ENCODE measurements around the gene CFH. TPM values are rescaled to one million over a fixed set of nuclear protein-coding genes. Genes with fewer than 3 reads are reported as not detected.

The CFH gene
- total RNA-seq, 1 experiment from 2014 or later, result not detected

DNA sequence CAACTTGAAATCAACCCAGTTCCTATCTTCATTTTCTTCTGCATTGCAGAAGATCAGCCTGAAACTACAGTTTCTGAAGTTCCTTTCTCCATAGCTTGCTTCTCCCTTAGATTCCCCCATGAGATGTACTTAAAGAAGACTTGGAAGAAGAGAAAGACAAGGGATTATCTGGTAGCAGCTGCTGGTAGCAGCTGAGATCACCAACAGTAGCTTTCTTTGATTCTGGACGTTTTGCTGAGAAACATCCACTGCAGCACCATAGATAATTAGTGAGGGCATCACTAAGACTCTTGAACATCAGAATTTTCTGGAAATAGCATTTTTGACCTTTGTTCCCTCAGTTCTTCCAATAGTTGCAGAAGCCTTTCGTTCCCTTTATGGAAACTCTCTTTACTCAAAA is 122.3 kb downstream of the CFH start:
- intact Hi-C loops (cut with micrococcal nuclease; ENCODE audit: unreplicated experiment), result no loop called here
- TF ChIP-seq, protein P1, sequence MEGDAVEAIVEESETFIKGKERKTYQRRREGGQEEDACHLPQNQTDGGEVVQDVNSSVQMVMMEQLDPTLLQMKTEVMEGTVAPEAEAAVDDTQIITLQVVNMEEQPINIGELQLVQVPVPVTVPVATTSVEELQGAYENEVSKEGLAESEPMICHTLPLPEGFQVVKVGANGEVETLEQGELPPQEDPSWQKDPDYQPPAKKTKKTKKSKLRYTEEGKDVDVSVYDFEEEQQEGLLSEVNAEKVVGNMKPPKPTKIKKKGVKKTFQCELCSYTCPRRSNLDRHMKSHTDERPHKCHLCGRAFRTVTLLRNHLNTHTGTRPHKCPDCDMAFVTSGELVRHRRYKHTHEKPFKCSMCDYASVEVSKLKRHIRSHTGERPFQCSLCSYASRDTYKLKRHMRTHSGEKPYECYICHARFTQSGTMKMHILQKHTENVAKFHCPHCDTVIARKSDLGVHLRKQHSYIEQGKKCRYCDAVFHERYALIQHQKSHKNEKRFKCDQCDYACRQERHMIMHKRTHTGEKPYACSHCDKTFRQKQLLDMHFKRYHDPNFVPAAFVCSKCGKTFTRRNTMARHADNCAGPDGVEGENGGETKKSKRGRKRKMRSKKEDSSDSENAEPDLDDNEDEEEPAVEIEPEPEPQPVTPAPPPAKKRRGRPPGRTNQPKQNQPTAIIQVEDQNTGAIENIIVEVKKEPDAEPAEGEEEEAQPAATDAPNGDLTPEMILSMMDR (IDR thresholded peaks at IDR 0.05; ENCODE audit: insufficient read depth in 1 of 2, low read depth in 1 of 2, low read length in 1 of 2, severe bottlenecking in 1 of 2, unreplicated experiment in 1 of 2), result no peak
- Histone ChIP-seq H3K4me3 (ENCODE audit: low read depth, low read length) (no peak overlapping the region), H3K27me3 (replicated peaks; ENCODE audit: control insufficient read depth, insufficient read depth, low read length) (no peaks in the 10 kb centered on the region), H3K4me1 (no peaks in the 10 kb centered on the region), H3K9me3 (no peaks in the 10 kb centered on the region), H3K36me3 (ENCODE audit: control insufficient read depth, insufficient read depth, low read length) (no peaks in the 10 kb centered on the region)
- no peaks in the 10 kb centered on the region for H3K4me1 Mint-ChIP-seq (ENCODE audit: low read depth, unreplicated experiment)
- no TSS peak for BruUV-seq (replicated peaks)
- H3K4me3 Mint-ChIP-seq (ENCODE audit: unreplicated experiment), result no peak overlapping the region
- no peaks in the 10 kb centered on the region for H3K9me3 Mint-ChIP-seq (ENCODE audit: unreplicated experiment)
- DNase-seq, result no peak
- CTCF ChIA-PET, result no interaction called here
- peaks cover 3% of the 10 kb centered on the region for H3K27me3 Mint-ChIP-seq (ENCODE audit: insufficient read depth, unreplicated experiment)
- H3K36me3 Mint-ChIP-seq (ENCODE audit: insufficient read depth, unreplicated experiment), result no peaks in the 10 kb centered on the region
- POLR2A ChIA-PET, result no interaction called here
- H3K27ac Mint-ChIP-seq (ENCODE audit: unreplicated experiment), result no peak overlapping the region

DNA sequence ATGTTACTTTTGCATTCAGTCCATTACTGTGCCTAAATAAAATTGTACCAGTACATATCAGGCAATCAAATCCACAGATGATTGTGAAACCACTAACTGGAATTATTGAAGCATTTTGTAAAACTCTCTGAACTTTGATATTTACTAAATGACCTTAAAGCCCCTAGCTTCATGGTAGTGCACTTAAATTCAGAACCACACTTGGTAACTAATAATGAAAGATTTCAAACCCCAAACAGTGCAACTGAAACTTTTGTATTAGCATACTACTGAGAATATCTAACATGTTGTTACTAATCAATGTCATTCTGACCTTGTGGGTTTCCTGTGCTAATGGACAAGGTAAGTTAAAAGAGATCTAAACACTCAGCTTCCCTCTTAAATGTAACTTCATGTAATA is 122.8 kb downstream of the CFH start, which contains the start of gene CFHR3:
TSS of gene CFHR3 (plus strand) at position 238 of the 400 bp plus-strand sequence. CDS start at position 285, 47 bp downstream.
- intact Hi-C loops (cut with micrococcal nuclease; ENCODE audit: unreplicated experiment), result no loop called here
- ChIA-PET POLR2A (no interaction called here), CTCF (no interaction called here)
- Mint-ChIP-seq H3K27ac (ENCODE audit: unreplicated experiment) (no peak within 1 kb of the TSS), H3K27me3 (ENCODE audit: insufficient read depth, unreplicated experiment) (peaks cover 3% of the 10 kb centered on the region), H3K36me3 (ENCODE audit: insufficient read depth, unreplicated experiment) (no peaks in the 10 kb centered on the region), H3K4me1 (ENCODE audit: low read depth, unreplicated experiment) (no peaks in the 10 kb centered on the region), H3K4me3 (ENCODE audit: unreplicated experiment) (no peak within 1 kb of the TSS), H3K9me3 (ENCODE audit: unreplicated experiment) (no peaks in the 10 kb centered on the region)
- Histone ChIP-seq H3K36me3 (ENCODE audit: control insufficient read depth, insufficient read depth, low read length) (no peaks in the 10 kb centered on the region), H3K9me3 (no peaks in the 10 kb centered on the region), H3K4me3 (ENCODE audit: low read depth, low read length) (no peak within 1 kb of the TSS), H3K27me3 (replicated peaks; ENCODE audit: control insufficient read depth, insufficient read depth, low read length) (no peaks in the 10 kb centered on the region), H3K4me1 (no peaks in the 10 kb centered on the region)
- TF ChIP-seq, protein P1 (IDR thresholded peaks at IDR 0.05; ENCODE audit: insufficient read depth in 1 of 2, low read depth in 1 of 2, low read length in 1 of 2, severe bottlenecking in 1 of 2, unreplicated experiment in 1 of 2), result no peak
- DNase-seq, result no peak
- no TSS peak for BruUV-seq (replicated peaks)

DNA sequence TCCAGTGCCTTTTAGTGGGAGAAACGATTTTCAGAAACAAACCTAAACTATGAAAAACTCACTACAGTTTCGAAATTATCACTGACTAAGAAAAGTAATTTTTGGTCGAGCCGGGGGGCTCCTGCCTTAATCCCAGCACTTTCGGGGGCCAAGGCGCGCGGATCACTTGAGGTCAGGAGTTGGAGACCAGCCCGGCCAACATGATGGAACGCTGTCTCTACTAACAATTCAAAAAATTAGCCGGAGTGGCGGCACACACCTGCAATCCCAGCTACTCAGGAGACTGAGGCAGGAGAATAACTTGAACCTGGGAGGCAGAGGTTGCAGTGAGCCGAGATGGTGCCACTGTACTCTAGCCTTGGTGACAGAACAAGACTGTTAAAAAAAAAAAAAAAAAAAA is 125.8 kb downstream of the CFH start:
- no peaks in the 10 kb centered on the region for H3K9me3 Mint-ChIP-seq (ENCODE audit: unreplicated experiment)

More for the DNA sequence above, 125.8 kb downstream of the CFH start:
- intact Hi-C loops (cut with micrococcal nuclease; ENCODE audit: unreplicated experiment), result no loop called here
- Histone ChIP-seq H3K27me3 (replicated peaks; ENCODE audit: control insufficient read depth, insufficient read depth, low read length) (no peaks in the 10 kb centered on the region), H3K36me3 (ENCODE audit: control insufficient read depth, insufficient read depth, low read length) (no peaks in the 10 kb centered on the region), H3K4me1 (no peaks in the 10 kb centered on the region), H3K4me3 (ENCODE audit: low read depth, low read length) (no peak overlapping the region), H3K9me3 (no peaks in the 10 kb centered on the region)
- no peak for DNase-seq
- no peaks in the 10 kb centered on the region for H3K27me3 Mint-ChIP-seq (ENCODE audit: insufficient read depth, unreplicated experiment)
- no peak overlapping the region for H3K4me3 Mint-ChIP-seq (ENCODE audit: unreplicated experiment)
- TF ChIP-seq, protein P1 (IDR thresholded peaks at IDR 0.05; ENCODE audit: insufficient read depth in 1 of 2, low read depth in 1 of 2, low read length in 1 of 2, severe bottlenecking in 1 of 2, unreplicated experiment in 1 of 2), result no peak
- H3K27ac Mint-ChIP-seq (ENCODE audit: unreplicated experiment), result no peak overlapping the region
- no peaks in the 10 kb centered on the region for H3K36me3 Mint-ChIP-seq (ENCODE audit: insufficient read depth, unreplicated experiment)
- BruUV-seq (replicated peaks), result no TSS peak
- ChIA-PET CTCF (no interaction called here), POLR2A (no interaction called here)
- no peaks in the 10 kb centered on the region for H3K4me1 Mint-ChIP-seq (ENCODE audit: low read depth, unreplicated experiment)

Measured in Caco-2 (cell line).